SK-N-SH treated with all-trans-retinoic acid at 6 μM for 48 hours (cell line): Measurements from ENCODE around the gene PDE7B.

Experiments used
- PATZ1 ChIP-seq: fragments of 250-450 bp; sonication (Bioruptor Pico); IDR thresholded peaks from 2 replicates; pipeline ENCODE4 v1.8.0; 2020; ENCODE audit warnings: mild to moderate bottlenecking, moderate library complexity, borderline replicate concordance
- ZFP30 ChIP-seq: fragments of 450-650 bp; formaldehyde crosslinking; IDR thresholded peaks from 2 replicates; pipeline ENCODE4 v1.5.0; 2022; ENCODE audit warnings: mild to moderate bottlenecking, moderate library complexity

DNA sequence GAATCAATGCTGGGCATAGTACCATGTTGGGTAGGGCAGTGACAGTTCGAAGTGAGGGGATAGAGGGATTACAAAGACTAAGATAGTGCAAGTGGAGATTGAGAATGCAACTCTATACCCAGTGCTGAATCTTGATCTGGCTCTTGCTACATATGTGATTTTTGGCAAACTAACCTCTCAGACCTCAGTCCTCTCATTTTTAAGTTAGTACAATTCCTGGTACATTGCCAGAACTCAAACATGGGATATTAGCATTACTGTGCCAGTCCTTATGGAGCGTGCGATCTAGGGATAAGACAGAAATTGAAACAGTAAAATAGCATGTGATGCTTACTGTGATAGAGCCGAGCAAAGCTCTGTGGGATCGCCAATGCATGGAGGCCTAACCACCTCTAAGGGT is 210.2 kb downstream of the PDE7B start:
- no peak for TF ChIP-seq PATZ1 (CRISPR knock-in tag)
- TF ChIP-seq ZFP30 (CRISPR knock-in tag), result no peak
